ENCODE measurements around the gene MATR3.

DNA sequence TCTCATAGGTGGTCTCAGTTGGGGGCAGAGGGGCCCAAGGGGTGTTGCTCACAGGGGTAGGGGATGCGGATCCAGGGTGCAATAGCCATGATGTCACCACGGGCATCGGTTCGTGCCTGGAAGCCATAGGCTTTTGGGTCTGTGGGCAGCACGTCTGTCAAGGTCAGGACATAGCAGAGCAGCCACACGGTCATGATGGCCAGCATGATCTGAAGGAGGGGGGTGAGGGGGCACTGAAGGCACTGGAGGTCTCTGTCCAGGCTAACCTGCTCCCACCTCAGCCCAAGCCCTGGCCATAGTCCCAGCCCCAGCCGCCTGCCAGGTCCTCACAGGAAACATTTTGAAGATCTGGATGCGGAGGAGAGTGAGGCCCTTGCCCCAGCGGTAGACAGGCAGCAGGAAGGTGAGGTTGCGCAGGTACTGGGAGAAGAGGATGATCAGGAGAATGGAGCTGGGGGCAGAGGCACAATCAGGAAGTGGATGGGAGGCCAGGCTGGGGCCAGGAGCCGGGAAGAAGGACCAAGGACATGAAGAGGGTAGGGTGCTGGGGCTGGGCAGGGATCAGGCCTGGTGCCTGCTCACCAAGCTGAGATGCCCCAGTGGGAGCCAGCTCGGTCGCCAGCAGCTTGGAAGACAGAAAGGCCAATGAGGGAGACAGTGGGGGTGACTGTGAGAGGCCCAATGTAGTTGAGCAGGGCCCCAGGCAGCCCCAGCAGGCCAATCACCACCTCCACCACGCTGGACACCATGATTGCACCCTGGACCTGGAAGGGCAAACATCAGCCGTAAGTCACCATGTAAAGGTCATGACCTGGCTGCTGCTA, 86.3 kb downstream of the MATR3 start:
- no peak for TF ChIP-seq POLR2A (IDR thresholded peaks at IDR 0.05)
- no peak for TF ChIP-seq CTCF (IDR thresholded peaks at IDR 0.05)

Data from breast epithelium (tissue), 3 donors.